HepG2 (cell line): ENCODE results near the gene SNX9. TPM values are rescaled to one million over a fixed set of nuclear protein-coding genes. Genes with fewer than 3 reads are reported as not detected.

Experiments used
- AKNA ChIP-seq: sonication (generic); formaldehyde crosslinking; IDR thresholded peaks from 2 replicates; pipeline ENCODE4 v1.4.0; 2020; ENCODE audit warnings: missing genetic modification reagents, borderline replicate concordance
- BRF2 ChIP-seq: sonication (generic); formaldehyde crosslinking; IDR thresholded peaks from 2 replicates; pipeline ENCODE4 v1.8.1; 2022; ENCODE audit warnings: mild to moderate bottlenecking, missing genetic modification reagents
- CC2D1A ChIP-seq: sonication (generic); formaldehyde crosslinking; IDR thresholded peaks from 2 replicates; pipeline ENCODE4 v1.8.1; 2023; ENCODE audit warnings: mild to moderate bottlenecking, missing genetic modification reagents
- ELF4 ChIP-seq: sonication (generic); formaldehyde crosslinking; IDR thresholded peaks from 2 replicates; pipeline ENCODE4 v1.5.0; 2020; ENCODE audit warnings: missing genetic modification reagents, mild to moderate bottlenecking, moderate library complexity, borderline replicate concordance
- ESRRA ChIP-seq: sonication (generic); formaldehyde crosslinking; IDR thresholded peaks from 2 replicates; pipeline ENCODE4 v1.5.1; 2020; ENCODE audit warnings: mild to moderate bottlenecking, low read depth, missing genetic modification reagents
- HNRNPUL1 ChIP-seq: fragments of 200-400 bp; formaldehyde crosslinking; IDR thresholded peaks from 2 replicates; pipeline ENCODE4 v1.6.1; 2017; ENCODE audit warnings: low read depth, mild to moderate bottlenecking, low read length, moderate library complexity
- HOXA3 ChIP-seq: sonication (generic); formaldehyde crosslinking; IDR thresholded peaks from 2 replicates; pipeline ENCODE4 v1.5.0; 2020; ENCODE audit warnings: missing genetic modification reagents
- IKZF5 ChIP-seq: IDR thresholded peaks from 2 replicates; pipeline ENCODE4 v1.6.1; 2018; ENCODE audit warnings: missing genetic modification reagents, mild to moderate bottlenecking, missing compliant biosample characterization
- MLLT10 ChIP-seq: sonication (generic); formaldehyde crosslinking; IDR thresholded peaks from 2 replicates; pipeline ENCODE4 v1.4.0; 2020; ENCODE audit warnings: missing genetic modification reagents
- NCOA5 ChIP-seq: sonication (generic); formaldehyde crosslinking; IDR thresholded peaks from 2 replicates; pipeline ENCODE4 v1.4.0; 2020; ENCODE audit warnings: missing genetic modification reagents
- TFAP4 ChIP-seq: sonication (generic); IDR thresholded peaks from 2 replicates; pipeline ENCODE4 v1.6.1; 2016; ENCODE audit warnings: low read depth, borderline replicate concordance
- THRA ChIP-seq: sonication (generic); formaldehyde crosslinking; IDR thresholded peaks from 2 replicates; pipeline ENCODE4 v1.4.0; 2020; ENCODE audit warnings: missing genetic modification reagents, borderline replicate concordance
- TP53 ChIP-seq: sonication (generic); formaldehyde crosslinking; conservative IDR thresholded peaks from 2 replicates; pipeline ENCODE4 v1.4.0; 2020; ENCODE audit warnings: missing genetic modification reagents
- ZNF232 ChIP-seq: sonication (generic); formaldehyde crosslinking; IDR thresholded peaks from 2 replicates; pipeline ENCODE4 v1.4.0; 2020; ENCODE audit warnings: missing genetic modification reagents, borderline replicate concordance
- ZNF235 ChIP-seq: sonication (generic); formaldehyde crosslinking; IDR thresholded peaks from 2 replicates; pipeline ENCODE4 v1.8.1; 2023; ENCODE audit warnings: mild to moderate bottlenecking, missing genetic modification reagents, borderline replicate concordance
- ZNF512 ChIP-seq: sonication (generic); formaldehyde crosslinking; IDR thresholded peaks from 2 replicates; pipeline ENCODE4 v1.4.0; 2020; ENCODE audit warnings: mild to moderate bottlenecking, missing genetic modification reagents
- polyA plus RNA-seq, 8 experiments: library from polyadenylated mRNA; depleted of rRNA in 3 of 8; stranded (reverse) in 7 of 8; unstranded in 1 of 8; fragments of >200 nt; fragmentation: Illumina TruSeq in 4 of 8; extraction: Trizol in 4 of 8; gene quantifications; 2 replicates each; pipeline versions ENCODE4 v1.2.1 to v1.2.3, GENCODE V29; 2011 to 2016; ENCODE audit warnings: low read depth in 4 of 8, missing spikeins in 1 of 8, mixed read lengths in 1 of 8; ENCODE audit not compliant: insufficient read depth in 1 of 8
- total RNA-seq, 5 experiments: library from RNA; depleted of rRNA; stranded (reverse); fragments of >200 nt; fragmentation: Illumina TruSeq; extraction: Trizol; gene quantifications; 2 replicates each; pipeline ENCODE4 v1.2.3, GENCODE V29; 2016; ENCODE audit warnings: low read depth in 1 of 5

The SNX9 gene
- total and polyA plus RNA-seq, 2 of the 13 experiments (the other 11 are each of a cell fraction or from before 2014, with no cell fraction given), result 21.9 to 36.0 TPM

- TF ChIP-seq AKNA (CRISPR knock-in tag), result no peak
- no peak for TF ChIP-seq ZNF235 (CRISPR knock-in tag)
- TF ChIP-seq TFAP4, result no peak
- no peak for TF ChIP-seq MLLT10 (CRISPR knock-in tag)
- no peak for TF ChIP-seq IKZF5 (CRISPR knock-in tag)
- TF ChIP-seq HOXA3 (CRISPR knock-in tag), result no peak; the same call in none of the 2 replicates
- TF ChIP-seq ZNF512 (CRISPR knock-in tag), result no peak
- TF ChIP-seq CC2D1A, result no peak
- TF ChIP-seq THRA (CRISPR knock-in tag), result no peak
- TF ChIP-seq NCOA5 (CRISPR knock-in tag), result no peak
- no peak for TF ChIP-seq TP53 (CRISPR knock-in tag)
- TF ChIP-seq ZNF232, result peak; percentile 30; the same call in 1 of the 2 replicates
- no peak for TF ChIP-seq ELF4 (CRISPR knock-in tag)
- TF ChIP-seq BRF2, result no peak
- TF ChIP-seq HNRNPUL1, result no peak
- TF ChIP-seq ESRRA, result no peak
These were observed 623 bp upstream of the SNX9 start (continued) for GRCh38 chr6:157822245-157823000.
